Retina (tissue), 1 donor: ENCODE results near the gene PBX4.
"Not testable (repeated sequence)": the region's sequence is repeated elsewhere in the genome, so short reads cannot be mapped to it uniquely, and the experiment has no call there.

ENCODE experiments used
- DNase-seq: peaks from one replicate; pipeline ENCODE4 v3.0.0-alpha.2; 2016

PBX4 gene

GRCh38 chr19:19626516-19627472 lies 8.3 kb upstream of the PBX4 start:
- DNase-seq = no peak

GRCh38 chr19:19624032-19624570 lies 5.6 kb upstream of the PBX4 start:
- DNase-seq = no peak

- no peak for DNase-seq
Measured at GRCh38 chr19:19623383-19623782, 4.9 kb upstream of the PBX4 start.

- DNase-seq = no peak
Measured at GRCh38 chr19:19619849-19620210, 1.3 kb upstream of the PBX4 start.

- DNase-seq = no peak
Measured at GRCh38 chr19:19619181-19619848, 828 bp upstream of the PBX4 start.

- DNase-seq = no peak
Measured at GRCh38 chr19:19615086-19615485, 3.4 kb downstream of the PBX4 start.

- no peak for DNase-seq
Measured at GRCh38 chr19:19613506-19613905, 5.0 kb downstream of the PBX4 start.

GRCh38 chr19:19610376-19611202 lies 7.9 kb downstream of the PBX4 start:
- no peak for DNase-seq

GRCh38 chr19:19606686-19607085 lies 11.8 kb downstream of the PBX4 start:
- DNase-seq = not testable (repeated sequence)

GRCh38 chr19:19606021-19606420 lies 12.5 kb downstream of the PBX4 start:
- DNase-seq = no peak

GRCh38 chr19:19602713-19603324 lies 15.7 kb downstream of the PBX4 start:
- no peak for DNase-seq

- no peak for DNase-seq
Measured at GRCh38 chr19:19602136-19602712, 16.3 kb downstream of the PBX4 start.

- no peak for DNase-seq
Measured at GRCh38 chr19:19600793-19601330, 17.6 kb downstream of the PBX4 start.

- not testable (repeated sequence) for DNase-seq
Measured at GRCh38 chr19:19598728-19599451, 19.6 kb downstream of the PBX4 start.

GRCh38 chr19:19597809-19598306 lies 20.6 kb downstream of the PBX4 start:
- no peak for DNase-seq

- DNase-seq = no peak
Measured at GRCh38 chr19:19595171-19595701, 23.3 kb downstream of the PBX4 start.

GRCh38 chr19:19594381-19594780 lies 24.1 kb downstream of the PBX4 start:
- no peak for DNase-seq

GRCh38 chr19:19592690-19593089 lies 25.8 kb downstream of the PBX4 start:
- DNase-seq = no peak

GRCh38 chr19:19591133-19591825 lies 27.2 kb downstream of the PBX4 start:
- no peak for DNase-seq

GRCh38 chr19:19588546-19588945 lies 29.9 kb downstream of the PBX4 start:
- DNase-seq = no peak
